ENCODE results near the gene BCKDHB. TPM values are rescaled to one million over a fixed set of nuclear protein-coding genes. Genes with fewer than 3 reads are reported as not detected.
"Not testable (repeated sequence)": the region's sequence is repeated elsewhere in the genome, so short reads cannot be mapped to it uniquely, and the experiment has no call there.

The BCKDHB gene
- polyA plus RNA-seq, 3 donors from 2014 or later: 14.8 to 36.7 (median 18.2) TPM

DNA sequence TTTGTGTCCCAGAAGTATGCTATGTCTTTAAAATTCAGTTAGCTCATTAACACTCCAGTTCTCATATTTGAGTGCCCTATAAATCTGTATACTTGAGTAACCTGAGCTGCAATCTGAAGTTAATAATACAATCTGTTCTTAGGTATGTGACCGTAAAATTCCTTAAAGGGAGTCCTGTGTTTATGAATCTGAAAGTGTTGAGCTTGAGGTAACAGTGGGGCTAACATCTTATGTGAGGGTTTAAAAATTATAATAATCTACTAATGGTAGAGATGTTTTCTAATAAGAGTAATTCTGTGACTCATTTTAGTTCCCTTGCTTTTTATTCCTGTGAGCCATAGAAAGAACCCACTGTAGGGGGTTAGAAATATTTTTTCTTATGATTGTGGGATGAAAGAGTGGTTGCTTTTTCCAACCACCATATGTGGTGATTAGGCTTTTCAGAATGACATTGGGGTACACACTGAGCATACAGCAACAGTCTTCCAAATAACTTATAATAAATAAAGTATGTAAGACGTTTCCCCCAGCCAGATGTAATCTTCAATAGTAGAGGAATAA is 121.2 kb downstream of the BCKDHB start:
- peaks cover 7 to 17% (median 11%) of the 10 kb centered on the region in 3 donors for H3K36me3 Mint-ChIP-seq

GRCh38 chr6:80233262-80233661 is 126.8 kb downstream of the BCKDHB start:
- Mint-ChIP-seq H3K27ac (no peak overlapping the region), H3K27me3 (ENCODE audit: low read depth in 3 of 3) (peaks cover 0 to 1% (median 0%) of the 10 kb centered on the region in 3 donors), H3K36me3 (peaks cover 0 to 13% (median 8%) of the 10 kb centered on the region in 3 donors), H3K4me1 (no peaks in the 10 kb centered on the region), H3K4me3 (no peak overlapping the region), H3K9me3 (no peaks in the 10 kb centered on the region)
- no peak for DNase-seq

More for the DNA sequence above, 121.2 kb downstream of the BCKDHB start:
- no peak overlapping the region for H3K4me3 Mint-ChIP-seq
- no peaks in the 10 kb centered on the region for H3K4me1 Mint-ChIP-seq
- DNase-seq: no peak
- H3K27me3 Mint-ChIP-seq (ENCODE audit: low read depth in 3 of 3): no peaks in the 10 kb centered on the region
- peaks cover 0 to 2% (median 0%) of the 10 kb centered on the region in 6 donors for H3K9me3 Mint-ChIP-seq
- no peak overlapping the region for H3K27ac Mint-ChIP-seq

GRCh38 chr6:80233958-80234357 is 127.5 kb downstream of the BCKDHB start:
- Mint-ChIP-seq H3K9me3 (no peaks in the 10 kb centered on the region), H3K27ac (no peak overlapping the region), H3K27me3 (ENCODE audit: low read depth in 3 of 3) (peaks cover 0 to 4% (median 0%) of the 10 kb centered on the region in 3 donors), H3K4me1 (no peaks in the 10 kb centered on the region), H3K36me3 (peaks cover 0 to 8% (median 6%) of the 10 kb centered on the region in 3 donors), H3K4me3 (no peak overlapping the region)
- no peak for DNase-seq

- no peaks in the 10 kb centered on the region for H3K9me3 Mint-ChIP-seq
- H3K27me3 Mint-ChIP-seq (ENCODE audit: low read depth in 3 of 3): peaks cover 0 to 4% (median 0%) of the 10 kb centered on the region in 3 donors
- no peak overlapping the region for H3K4me3 Mint-ChIP-seq
- H3K36me3 Mint-ChIP-seq: peaks cover 0 to 4% (median 3%) of the 10 kb centered on the region in 3 donors
- H3K4me1 Mint-ChIP-seq: no peaks in the 10 kb centered on the region
- no peak overlapping the region for H3K27ac Mint-ChIP-seq
- no peak for DNase-seq
These were observed 127.9 kb downstream of the BCKDHB start for GRCh38 chr6:80234401-80234800.

- Mint-ChIP-seq H3K9me3 (no peaks in the 10 kb centered on the region), H3K27me3 (ENCODE audit: low read depth in 3 of 3) (peaks cover 0 to 4% (median 0%) of the 10 kb centered on the region in 3 donors), H3K4me1 (no peaks in the 10 kb centered on the region), H3K36me3 (peaks cover 0 to 5% (median 3%) of the 10 kb centered on the region in 3 donors), H3K27ac (no peak overlapping the region), H3K4me3 (no peak overlapping the region)
- no peak for DNase-seq
These were observed 128.4 kb downstream of the BCKDHB start for GRCh38 chr6:80234908-80235307.

GRCh38 chr6:80235647-80236046 is 129.2 kb downstream of the BCKDHB start:
- Mint-ChIP-seq H3K4me1 (no peaks in the 10 kb centered on the region), H3K9me3 (no peaks in the 10 kb centered on the region), H3K4me3 (no peak overlapping the region), H3K27ac (no peak overlapping the region), H3K27me3 (ENCODE audit: low read depth in 3 of 3) (peaks cover 0 to 4% (median 0%) of the 10 kb centered on the region in 3 donors), H3K36me3 (peaks cover 0 to 11% (median 3%) of the 10 kb centered on the region in 3 donors)
- no peak for DNase-seq

DNA sequence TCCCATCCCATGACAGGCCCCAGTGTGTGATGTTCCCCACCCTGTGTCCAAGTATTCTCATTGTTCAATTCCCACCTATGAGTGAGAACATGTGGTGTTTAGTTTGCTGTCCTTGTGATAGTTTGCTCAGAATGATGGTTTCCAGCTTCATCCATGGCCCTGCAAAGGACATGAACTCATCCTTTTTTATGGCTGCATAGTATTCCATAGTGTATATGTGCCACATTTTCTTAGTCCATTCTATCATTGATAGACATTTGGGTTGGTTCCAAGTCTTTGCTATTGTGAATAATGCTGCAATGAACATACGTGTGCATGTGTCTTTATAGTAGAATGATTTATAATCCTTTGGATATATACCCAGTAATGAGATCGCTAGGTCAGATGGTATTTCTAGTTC is 132.3 kb downstream of the BCKDHB start:
- H3K4me3 Mint-ChIP-seq; H3K27me3 Mint-ChIP-seq (ENCODE audit: low read depth in 3 of 3); H3K9me3 Mint-ChIP-seq; DNase-seq; H3K4me1 Mint-ChIP-seq; H3K27ac Mint-ChIP-seq: not testable (repeated sequence)
- H3K36me3 Mint-ChIP-seq: peaks cover 4 to 19% (median 8%) of the 10 kb centered on the region in 3 donors

GRCh38 chr6:80245043-80245442 is 138.6 kb downstream of the BCKDHB start:
- Mint-ChIP-seq H3K4me1 (peaks cover 5 to 9% of the 10 kb centered on the region in 2 donors), H3K27me3 (ENCODE audit: low read depth in 3 of 3) (peaks cover 0 to 1% (median 0%) of the 10 kb centered on the region in 3 donors), H3K9me3 (peaks cover 0 to 2% (median 0%) of the 10 kb centered on the region in 6 donors), H3K27ac (no peak overlapping the region), H3K4me3 (no peak overlapping the region), H3K36me3 (peaks cover 4 to 13% (median 5%) of the 10 kb centered on the region in 3 donors)
- DNase-seq: no peak

- Mint-ChIP-seq H3K9me3 (no peaks in the 10 kb centered on the region), H3K27me3 (ENCODE audit: low read depth in 3 of 3) (peaks cover 0 to 2% (median 1%) of the 10 kb centered on the region in 3 donors), H3K36me3 (no peaks in the 10 kb centered on the region), H3K27ac (peak overlapping the region in 1 of 6 donors; percentile 22), H3K4me3 (no peak overlapping the region), H3K4me1 (peaks cover 9 to 14% of the 10 kb centered on the region in 2 donors)
- no peak for DNase-seq
These were observed 143.4 kb downstream of the BCKDHB start for GRCh38 chr6:80249897-80250296.

DNA sequence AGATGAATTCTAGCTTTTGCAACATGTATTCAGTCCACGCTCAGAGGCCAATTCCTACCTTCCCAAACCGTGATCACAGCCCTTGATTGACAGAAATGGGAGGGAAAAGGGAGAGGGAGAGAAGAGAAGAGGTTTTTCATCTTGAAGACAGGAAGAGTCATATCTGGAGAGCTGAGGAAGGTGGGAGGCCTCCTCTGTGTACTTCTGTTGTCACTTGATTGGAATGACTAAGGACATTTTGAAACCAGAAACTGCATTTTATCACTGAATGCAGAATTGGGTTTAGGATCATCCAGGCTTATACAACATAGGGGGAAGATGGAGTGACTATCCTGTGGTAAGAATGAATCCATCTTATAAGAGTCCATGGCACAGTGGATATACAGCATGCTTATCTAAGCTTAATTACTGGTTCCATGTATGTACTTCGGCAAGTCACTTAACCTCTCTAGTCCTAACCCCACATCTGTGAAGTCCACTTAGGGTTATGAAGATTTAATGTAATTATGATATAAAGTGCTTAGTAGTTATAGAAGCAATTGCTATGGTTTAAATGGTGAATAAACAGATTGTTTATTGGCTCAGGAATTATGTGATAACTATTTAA is 144.0 kb downstream of the BCKDHB start:
- no peaks in the 10 kb centered on the region for H3K9me3 Mint-ChIP-seq
- H3K36me3 Mint-ChIP-seq: no peaks in the 10 kb centered on the region
- H3K27ac Mint-ChIP-seq: peak overlapping the region in 1 of 6 donors; percentile 22
- H3K4me1 Mint-ChIP-seq: peaks cover 9 to 14% of the 10 kb centered on the region in 2 donors
- peaks cover 0 to 2% (median 1%) of the 10 kb centered on the region in 3 donors for H3K27me3 Mint-ChIP-seq (ENCODE audit: low read depth in 3 of 3)
- no peak overlapping the region for H3K4me3 Mint-ChIP-seq
- no peak for DNase-seq

DNA sequence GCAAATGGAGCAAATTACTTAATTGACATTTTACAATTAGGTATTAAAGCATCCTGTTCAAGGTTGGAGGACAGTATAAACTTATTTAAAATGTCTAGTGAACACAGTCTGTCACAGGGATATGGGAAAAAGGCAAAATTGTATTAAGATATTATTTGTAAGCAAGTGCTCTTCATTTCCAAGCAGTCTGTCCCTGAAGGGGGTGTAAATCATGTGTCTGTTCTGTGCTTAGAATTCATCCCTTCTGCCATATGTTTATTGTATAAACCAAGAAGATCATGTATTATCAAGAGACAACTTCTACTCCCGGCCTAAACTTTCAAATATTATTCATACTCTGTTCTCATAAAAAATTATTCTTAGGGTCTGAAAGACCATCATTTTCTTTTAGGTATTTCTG is 144.8 kb downstream of the BCKDHB start:
- H3K4me3 Mint-ChIP-seq: no peak overlapping the region
- H3K9me3 Mint-ChIP-seq: no peaks in the 10 kb centered on the region
- H3K27me3 Mint-ChIP-seq (ENCODE audit: low read depth in 3 of 3): peaks cover 0 to 2% (median 1%) of the 10 kb centered on the region in 3 donors
- H3K4me1 Mint-ChIP-seq: peaks cover 9 to 14% of the 10 kb centered on the region in 2 donors
- H3K27ac Mint-ChIP-seq: no peak overlapping the region
- no peak for DNase-seq
- H3K36me3 Mint-ChIP-seq: no peaks in the 10 kb centered on the region

DNA sequence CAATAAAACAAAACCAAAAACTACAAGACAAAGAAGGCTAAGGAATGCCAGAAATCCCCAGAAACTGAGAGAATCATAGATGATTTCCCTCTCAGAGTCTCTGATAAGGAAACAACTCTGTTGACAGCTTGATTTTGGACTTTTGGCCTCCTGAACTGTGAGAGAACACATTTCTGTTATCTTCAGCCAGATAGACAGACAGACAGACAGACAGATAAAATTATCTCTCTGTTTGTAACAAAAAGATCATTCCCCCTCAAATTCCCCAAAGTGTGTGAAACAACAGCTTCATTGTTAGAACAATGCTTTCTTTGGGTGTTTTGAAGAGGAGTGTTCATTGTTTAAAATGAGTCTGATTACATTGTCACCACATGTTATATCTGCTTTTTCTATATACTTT is 148.2 kb downstream of the BCKDHB start:
- Mint-ChIP-seq H3K4me3 (no peak overlapping the region), H3K9me3 (no peaks in the 10 kb centered on the region), H3K36me3 (no peaks in the 10 kb centered on the region), H3K4me1 (peaks cover 7 to 9% of the 10 kb centered on the region in 2 donors), H3K27ac (no peak overlapping the region), H3K27me3 (ENCODE audit: low read depth in 3 of 3) (peaks cover 0 to 2% (median 1%) of the 10 kb centered on the region in 3 donors)
- no peak for DNase-seq

DNA sequence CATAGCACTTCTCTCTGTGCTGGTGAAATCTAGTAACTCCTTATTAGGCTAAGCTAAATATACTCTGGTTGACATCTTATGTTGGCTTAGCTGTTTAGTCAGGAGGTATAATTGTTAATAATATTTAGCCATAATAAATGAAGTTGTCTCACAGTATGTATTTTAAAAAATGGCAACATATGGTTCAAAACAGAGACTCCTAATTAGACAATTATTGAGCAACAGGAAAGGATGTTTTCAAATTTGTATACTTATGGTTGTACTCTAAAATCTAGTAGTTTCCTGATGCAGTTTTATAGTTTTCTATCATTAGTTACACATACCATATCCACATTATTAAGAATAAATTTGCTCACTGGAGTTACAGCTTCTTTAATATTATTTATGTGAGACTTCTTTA is 150.2 kb downstream of the BCKDHB start:
- Mint-ChIP-seq H3K27ac (no peak overlapping the region), H3K36me3 (peaks cover 3 to 16% (median 3%) of the 10 kb centered on the region in 3 donors), H3K4me1 (no peaks in the 10 kb centered on the region), H3K4me3 (no peak overlapping the region), H3K9me3 (no peaks in the 10 kb centered on the region), H3K27me3 (ENCODE audit: low read depth in 3 of 3) (no peaks in the 10 kb centered on the region)
- no peak for DNase-seq

DNA sequence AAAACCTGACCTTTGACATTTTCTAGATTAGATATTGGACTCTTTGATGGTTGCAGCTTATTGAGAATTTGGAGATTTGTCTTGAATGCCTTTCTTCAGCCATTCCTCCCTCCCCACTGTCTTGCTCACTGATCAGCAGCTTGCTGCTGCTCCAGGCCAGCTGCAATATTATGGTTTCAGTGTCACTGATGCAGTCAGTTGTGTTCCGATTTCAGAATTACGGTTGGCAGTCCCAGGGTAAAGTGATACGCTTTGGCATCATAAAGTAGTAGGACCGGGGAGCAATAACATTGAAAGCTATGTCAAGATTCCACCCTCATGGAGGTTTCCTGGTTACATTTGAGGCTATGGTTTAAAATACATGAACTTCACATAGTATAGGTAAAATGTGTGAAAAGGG is 152.6 kb downstream of the BCKDHB start:
- H3K4me1 Mint-ChIP-seq: no peaks in the 10 kb centered on the region
- no peaks in the 10 kb centered on the region for H3K9me3 Mint-ChIP-seq
- H3K4me3 Mint-ChIP-seq: no peak overlapping the region
- H3K27ac Mint-ChIP-seq: no peak overlapping the region
- no peak for DNase-seq
- H3K36me3 Mint-ChIP-seq: peaks cover 3 to 16% (median 3%) of the 10 kb centered on the region in 3 donors
- H3K27me3 Mint-ChIP-seq (ENCODE audit: low read depth in 3 of 3): no peaks in the 10 kb centered on the region
